Measurements from ENCODE around the gene SYT9.
A peak's percentile ranks its signal among the peaks of the same experiment; 100 is the strongest.

- TF ChIP-seq EP300 (IDR thresholded peaks at IDR 0.05): no peak
- TF ChIP-seq CTCF (IDR thresholded peaks at IDR 0.05): peak; percentile 25 to 56
These were observed 261.8 kb downstream of the SYT9 start, which contains the start of gene PPFIBP2 for GRCh38 chr11:7513234-7514098.

Measured in suprapubic skin (tissue), 3 donors.